HL-60 (cell line): ENCODE measurements around the gene SMPDL3A.

Source experiments
- DNase-seq, 2 experiments: peaks; one replicate each; pipeline ENCODE4 v3.0.0-alpha.2; 2010 to 2020; ENCODE audit warnings: low read depth in 1 of 2, low spot score in 1 of 2
- H3K27ac ChIP-seq: fragments of 250-450 bp; sonication (Bioruptor Pico); replicated peaks from 2 replicates; pipeline ENCODE4 v1.5.1; 2020; ENCODE audit warnings: mild to moderate bottlenecking, moderate library complexity
- H3K27me3 ChIP-seq: fragments of 250-450 bp; sonication (Bioruptor Pico); 2 replicates; pipeline ENCODE4 v1.5.1; 2021; ENCODE audit warnings: mild to moderate bottlenecking, moderate library complexity; ENCODE audit not compliant: insufficient read depth, poor library complexity, severe bottlenecking
- H3K4me3 ChIP-seq: replicated peaks from 2 replicates; pipeline ENCODE4 v1.5.1; 2011; ENCODE audit warnings: mild to moderate bottlenecking, control low read depth, low read length; ENCODE audit not compliant: insufficient read depth
- CTCF ChIP-seq: IDR thresholded peaks from one replicate; pipeline ENCODE4 v1.5.1; 2011; ENCODE audit warnings: low read length, control low read depth, inconsistent platforms; ENCODE audit not compliant: insufficient read depth
- GABPA ChIP-seq: IDR thresholded peaks from 2 replicates; pipeline ENCODE4 v1.6.1; 2012; ENCODE audit warnings: low read depth
- POLR2AphosphoS5 ChIP-seq: IDR thresholded peaks from 2 replicates; pipeline ENCODE4 v1.6.1; 2012; ENCODE audit warnings: low read depth
- REST ChIP-seq: IDR thresholded peaks from 2 replicates; pipeline ENCODE4 v1.6.1; 2012; ENCODE audit warnings: low read depth; ENCODE audit not compliant: insufficient replicate concordance
- SPI1 ChIP-seq: IDR thresholded peaks from 2 replicates; pipeline ENCODE4 v1.6.1; 2012; ENCODE audit warnings: low read depth, mild to moderate bottlenecking, borderline replicate concordance

Gene SMPDL3A

GRCh38 chr6:122760330-122760729 lies 28.7 kb upstream of the SMPDL3A start:
- TF ChIP-seq SPI1 = no peak
- no peak for TF ChIP-seq POLR2AphosphoS5
- no peak for TF ChIP-seq CTCF
- TF ChIP-seq GABPA = no peak
- TF ChIP-seq REST = no peak
- Histone ChIP-seq H3K27me3 (no peaks in the 10 kb centered on the region), H3K4me3 (no peak overlapping the region), H3K27ac (no peak overlapping the region)
- DNase-seq = no peak

GRCh38 chr6:122766256-122766655 lies 22.8 kb upstream of the SMPDL3A start:
- TF ChIP-seq SPI1 (no peak), GABPA (no peak), REST (no peak), POLR2AphosphoS5 (no peak), CTCF (no peak)
- H3K27me3 ChIP-seq = no peaks in the 10 kb centered on the region
- H3K27ac ChIP-seq = no peak overlapping the region
- no peak for DNase-seq
- no peak overlapping the region for H3K4me3 ChIP-seq

GRCh38 chr6:122770835-122771601 lies 18.0 kb upstream of the SMPDL3A start:
- peak; percentile 76 to 87 for DNase-seq
- Histone ChIP-seq H3K27ac (no peak overlapping the region; the same call in 1 of the 2 replicates), H3K27me3 (peaks cover 3% of the 10 kb centered on the region), H3K4me3 (no peak overlapping the region)
- TF ChIP-seq CTCF = peak; percentile 2
- no peak for TF ChIP-seq REST
- no peak; the same call in 1 of the 2 replicates for TF ChIP-seq SPI1
- TF ChIP-seq POLR2AphosphoS5 = peak; percentile 72; the same call in 1 of the 2 replicates
- peak; percentile 40; the same call in 1 of the 2 replicates for TF ChIP-seq GABPA
